Measurements from ENCODE around the gene ESD. TPM values are rescaled to one million over a fixed set of nuclear protein-coding genes. Genes with fewer than 3 reads are reported as not detected.

ESD gene
- total and polyA plus RNA-seq, 12 donors: 44.5 to 266 (median 93.9) TPM

GRCh38 chr13:46747031-46747820 lies 49.7 kb downstream of the ESD start:
- intact Hi-C loops (cut with DNase I): no loop called here
- TF ChIP-seq CTCF (IDR thresholded peaks at IDR 0.05) (no peak), POLR2A (IDR thresholded peaks at IDR 0.05) (no peak)
- Histone ChIP-seq H3K9me3 (replicated peaks in 1 of 3) (no peaks in the 10 kb centered on the region), H3K27me3 (no peaks in the 10 kb centered on the region), H3K36me3 (replicated peaks in 1 of 2) (peaks cover 0 to 3% of the 10 kb centered on the region in 2 donors), H3K4me1 (replicated peaks in 1 of 2) (no peaks in the 10 kb centered on the region), H3K27ac (no peak overlapping the region), H3K4me3 (no peak overlapping the region)
- WGBS, 4 donors: 97 to 100% (median 97%) methylated on average over 7 to 8 of the region's 8 CpGs
- DNase-seq: no peak

GRCh38 chr13:46745706-46746105 lies 51.3 kb downstream of the ESD start:
- intact Hi-C loops (cut with DNase I): no loop called here
- H3K27me3 ChIP-seq: no peaks in the 10 kb centered on the region
- TF ChIP-seq POLR2A (IDR thresholded peaks at IDR 0.05) (no peak), CTCF (IDR thresholded peaks at IDR 0.05) (no peak)
- no peaks in the 10 kb centered on the region for H3K4me1 ChIP-seq (replicated peaks in 1 of 2)
- no peak overlapping the region for H3K27ac ChIP-seq
- no peak for DNase-seq
- no peaks in the 10 kb centered on the region for H3K9me3 ChIP-seq (replicated peaks in 1 of 3)
- peaks cover 0 to 3% of the 10 kb centered on the region in 2 donors for H3K36me3 ChIP-seq (replicated peaks in 1 of 2)
- 82 to 95% (median 88%) methylated on average over 4 of the region's 4 CpGs for WGBS, 4 donors
- H3K4me3 ChIP-seq: no peak overlapping the region

- Histone ChIP-seq H3K27me3 (no peaks in the 10 kb centered on the region), H3K36me3 (replicated peaks in 1 of 2) (peaks cover 0 to 3% of the 10 kb centered on the region in 2 donors), H3K4me1 (replicated peaks in 1 of 2) (no peaks in the 10 kb centered on the region), H3K9me3 (replicated peaks in 1 of 3) (no peaks in the 10 kb centered on the region), H3K27ac (no peak overlapping the region), H3K4me3 (no peak overlapping the region)
- whole genome bisulfite sequencing, 4 donors: 93 to 98% (median 95%) methylated on average over 4 of the region's 4 CpGs
- intact Hi-C loops (cut with DNase I): no loop called here
- TF ChIP-seq CTCF (IDR thresholded peaks at IDR 0.05) (no peak), POLR2A (IDR thresholded peaks at IDR 0.05) (no peak)
- DNase-seq: no peak
Observed at GRCh38 chr13:46745062-46745461, 51.9 kb downstream of the ESD start.

- H3K27ac ChIP-seq: no peak overlapping the region
- H3K27me3 ChIP-seq: no peaks in the 10 kb centered on the region
- intact Hi-C loops (cut with DNase I): no loop called here
- H3K4me1 ChIP-seq (replicated peaks in 1 of 2): no peaks in the 10 kb centered on the region
- no peak overlapping the region for H3K4me3 ChIP-seq
- DNase-seq: no peak
- no peaks in the 10 kb centered on the region for H3K9me3 ChIP-seq (replicated peaks in 1 of 3)
- no peak for TF ChIP-seq POLR2A (IDR thresholded peaks at IDR 0.05)
- TF ChIP-seq CTCF (IDR thresholded peaks at IDR 0.05): no peak
- peaks cover 0 to 3% of the 10 kb centered on the region in 2 donors for H3K36me3 ChIP-seq (replicated peaks in 1 of 2)
- 86 to 95% (median 91%) methylated on average over 2 of the region's 2 CpGs for WGBS, 4 donors
Observed at GRCh38 chr13:46743191-46743590, 53.8 kb downstream of the ESD start.

All from adrenal gland (tissue), 12 donors.